ENCODE measurements around the gene IKZF1. TPM values are rescaled to one million over a fixed set of nuclear protein-coding genes. Genes with fewer than 3 reads are reported as not detected.

Gene IKZF1
- total and polyA plus RNA-seq, 9 of the 15 experiments (the other 6 are each of a cell fraction or from before 2014, with no cell fraction given): 12.6 to 85.3 (median 44.7) TPM

GRCh38 chr7:50335230-50335794 lies 30.8 kb downstream of the IKZF1 start (continued):
- TF ChIP-seq, protein P1, sequence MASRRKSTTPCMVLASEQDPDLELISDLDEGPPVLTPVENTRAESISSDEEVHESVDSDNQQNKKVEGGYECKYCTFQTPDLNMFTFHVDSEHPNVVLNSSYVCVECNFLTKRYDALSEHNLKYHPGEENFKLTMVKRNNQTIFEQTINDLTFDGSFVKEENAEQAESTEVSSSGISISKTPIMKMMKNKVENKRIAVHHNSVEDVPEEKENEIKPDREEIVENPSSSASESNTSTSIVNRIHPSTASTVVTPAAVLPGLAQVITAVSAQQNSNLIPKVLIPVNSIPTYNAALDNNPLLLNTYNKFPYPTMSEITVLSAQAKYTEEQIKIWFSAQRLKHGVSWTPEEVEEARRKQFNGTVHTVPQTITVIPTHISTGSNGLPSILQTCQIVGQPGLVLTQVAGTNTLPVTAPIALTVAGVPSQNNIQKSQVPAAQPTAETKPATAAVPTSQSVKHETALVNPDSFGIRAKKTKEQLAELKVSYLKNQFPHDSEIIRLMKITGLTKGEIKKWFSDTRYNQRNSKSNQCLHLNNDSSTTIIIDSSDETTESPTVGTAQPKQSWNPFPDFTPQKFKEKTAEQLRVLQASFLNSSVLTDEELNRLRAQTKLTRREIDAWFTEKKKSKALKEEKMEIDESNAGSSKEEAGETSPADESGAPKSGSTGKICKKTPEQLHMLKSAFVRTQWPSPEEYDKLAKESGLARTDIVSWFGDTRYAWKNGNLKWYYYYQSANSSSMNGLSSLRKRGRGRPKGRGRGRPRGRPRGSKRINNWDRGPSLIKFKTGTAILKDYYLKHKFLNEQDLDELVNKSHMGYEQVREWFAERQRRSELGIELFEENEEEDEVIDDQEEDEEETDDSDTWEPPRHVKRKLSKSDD (conservative IDR thresholded peaks at IDR 0.05; ENCODE audit: low read length): no peak
- TF ChIP-seq HES1 (IDR thresholded peaks at IDR 0.05; ENCODE audit: low read depth): no peak
- TF ChIP-seq, protein P2, sequence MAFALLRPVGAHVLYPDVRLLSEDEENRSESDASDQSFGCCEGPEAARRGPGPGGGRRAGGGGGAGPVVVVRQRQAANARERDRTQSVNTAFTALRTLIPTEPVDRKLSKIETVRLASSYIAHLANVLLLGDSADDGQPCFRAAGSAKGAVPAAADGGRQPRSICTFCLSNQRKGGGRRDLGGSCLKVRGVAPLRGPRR (CRISPR knock-in tag; IDR thresholded peaks at IDR 0.05): no peak
- TF ChIP-seq, protein P3, sequence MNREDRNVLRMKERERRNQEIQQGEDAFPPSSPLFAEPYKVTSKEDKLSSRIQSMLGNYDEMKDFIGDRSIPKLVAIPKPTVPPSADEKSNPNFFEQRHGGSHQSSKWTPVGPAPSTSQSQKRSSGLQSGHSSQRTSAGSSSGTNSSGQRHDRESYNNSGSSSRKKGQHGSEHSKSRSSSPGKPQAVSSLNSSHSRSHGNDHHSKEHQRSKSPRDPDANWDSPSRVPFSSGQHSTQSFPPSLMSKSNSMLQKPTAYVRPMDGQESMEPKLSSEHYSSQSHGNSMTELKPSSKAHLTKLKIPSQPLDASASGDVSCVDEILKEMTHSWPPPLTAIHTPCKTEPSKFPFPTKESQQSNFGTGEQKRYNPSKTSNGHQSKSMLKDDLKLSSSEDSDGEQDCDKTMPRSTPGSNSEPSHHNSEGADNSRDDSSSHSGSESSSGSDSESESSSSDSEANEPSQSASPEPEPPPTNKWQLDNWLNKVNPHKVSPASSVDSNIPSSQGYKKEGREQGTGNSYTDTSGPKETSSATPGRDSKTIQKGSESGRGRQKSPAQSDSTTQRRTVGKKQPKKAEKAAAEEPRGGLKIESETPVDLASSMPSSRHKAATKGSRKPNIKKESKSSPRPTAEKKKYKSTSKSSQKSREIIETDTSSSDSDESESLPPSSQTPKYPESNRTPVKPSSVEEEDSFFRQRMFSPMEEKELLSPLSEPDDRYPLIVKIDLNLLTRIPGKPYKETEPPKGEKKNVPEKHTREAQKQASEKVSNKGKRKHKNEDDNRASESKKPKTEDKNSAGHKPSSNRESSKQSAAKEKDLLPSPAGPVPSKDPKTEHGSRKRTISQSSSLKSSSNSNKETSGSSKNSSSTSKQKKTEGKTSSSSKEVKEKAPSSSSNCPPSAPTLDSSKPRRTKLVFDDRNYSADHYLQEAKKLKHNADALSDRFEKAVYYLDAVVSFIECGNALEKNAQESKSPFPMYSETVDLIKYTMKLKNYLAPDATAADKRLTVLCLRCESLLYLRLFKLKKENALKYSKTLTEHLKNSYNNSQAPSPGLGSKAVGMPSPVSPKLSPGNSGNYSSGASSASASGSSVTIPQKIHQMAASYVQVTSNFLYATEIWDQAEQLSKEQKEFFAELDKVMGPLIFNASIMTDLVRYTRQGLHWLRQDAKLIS (CRISPR knock-in tag; IDR thresholded peaks at IDR 0.05): no peak
- TF ChIP-seq POLR3A (IDR thresholded peaks at IDR 0.05; ENCODE audit: borderline replicate concordance, extremely low read depth, insufficient read depth, insufficient read length): no peak
- no peak for TF ChIP-seq TARDBP (IDR thresholded peaks at IDR 0.05)
- 0 out of 4 replicates have a peak, but pooled peaks of 1 of the 2 experiments have one; percentile 10 for TF ChIP-seq HDAC1 (IDR thresholded peaks at IDR 0.05)
- no peak for TF ChIP-seq CAMTA2 (CRISPR knock-in tag; conservative IDR thresholded peaks at IDR 0.05)
- peak; percentile 41 for TF ChIP-seq ASH1L (IDR thresholded peaks at IDR 0.05; ENCODE audit: borderline replicate concordance, low read depth, partially characterized antibody)
- TF ChIP-seq IRF2 (CRISPR knock-in tag; IDR thresholded peaks at IDR 0.05): no peak
- TF ChIP-seq MBD1 (CRISPR knock-in tag; IDR thresholded peaks at IDR 0.05): no peak
- TF ChIP-seq ERF (CRISPR knock-in tag; IDR thresholded peaks at IDR 0.05): no peak
- TF ChIP-seq CTCFL (IDR thresholded peaks at IDR 0.05; ENCODE audit: borderline replicate concordance, insufficient read depth, low read depth, low read length, poor library complexity, severe bottlenecking): no peak
- TF ChIP-seq PHB (CRISPR knock-in tag; IDR thresholded peaks at IDR 0.05): no peak
- TF ChIP-seq GTF2E2 (tag; IDR thresholded peaks at IDR 0.05): no peak
- no peak for TF ChIP-seq FOXP1 (CRISPR knock-in tag; IDR thresholded peaks at IDR 0.05)
